ENCODE results near the gene PLCL1.

PLCL1 gene

GRCh38 chr2:197869501-197870111, 65.2 kb downstream of the PLCL1 start:
- ATAC-seq: peak; percentile 45
- TF ChIP-seq CSDC2 (CRISPR knock-in tag; IDR thresholded peaks at IDR 0.05): 0 out of 2 replicates have a peak, but pooled peaks have one; percentile 76
- TF ChIP-seq ESRRG (CRISPR knock-in tag; IDR thresholded peaks at IDR 0.05): no peak
- TF ChIP-seq, protein P1, sequence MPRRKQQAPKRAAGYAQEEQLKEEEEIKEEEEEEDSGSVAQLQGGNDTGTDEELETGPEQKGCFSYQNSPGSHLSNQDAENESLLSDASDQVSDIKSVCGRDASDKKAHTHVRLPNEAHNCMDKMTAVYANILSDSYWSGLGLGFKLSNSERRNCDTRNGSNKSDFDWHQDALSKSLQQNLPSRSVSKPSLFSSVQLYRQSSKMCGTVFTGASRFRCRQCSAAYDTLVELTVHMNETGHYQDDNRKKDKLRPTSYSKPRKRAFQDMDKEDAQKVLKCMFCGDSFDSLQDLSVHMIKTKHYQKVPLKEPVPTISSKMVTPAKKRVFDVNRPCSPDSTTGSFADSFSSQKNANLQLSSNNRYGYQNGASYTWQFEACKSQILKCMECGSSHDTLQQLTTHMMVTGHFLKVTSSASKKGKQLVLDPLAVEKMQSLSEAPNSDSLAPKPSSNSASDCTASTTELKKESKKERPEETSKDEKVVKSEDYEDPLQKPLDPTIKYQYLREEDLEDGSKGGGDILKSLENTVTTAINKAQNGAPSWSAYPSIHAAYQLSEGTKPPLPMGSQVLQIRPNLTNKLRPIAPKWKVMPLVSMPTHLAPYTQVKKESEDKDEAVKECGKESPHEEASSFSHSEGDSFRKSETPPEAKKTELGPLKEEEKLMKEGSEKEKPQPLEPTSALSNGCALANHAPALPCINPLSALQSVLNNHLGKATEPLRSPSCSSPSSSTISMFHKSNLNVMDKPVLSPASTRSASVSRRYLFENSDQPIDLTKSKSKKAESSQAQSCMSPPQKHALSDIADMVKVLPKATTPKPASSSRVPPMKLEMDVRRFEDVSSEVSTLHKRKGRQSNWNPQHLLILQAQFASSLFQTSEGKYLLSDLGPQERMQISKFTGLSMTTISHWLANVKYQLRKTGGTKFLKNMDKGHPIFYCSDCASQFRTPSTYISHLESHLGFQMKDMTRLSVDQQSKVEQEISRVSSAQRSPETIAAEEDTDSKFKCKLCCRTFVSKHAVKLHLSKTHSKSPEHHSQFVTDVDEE (CRISPR knock-in tag; IDR thresholded peaks at IDR 0.05): peak; percentile 63; the same call in 1 of the 2 replicates
- TF ChIP-seq ISL1 (CRISPR knock-in tag; IDR thresholded peaks at IDR 0.05): peak; percentile 76
- no peak for TF ChIP-seq ZNF565 (CRISPR knock-in tag; conservative IDR thresholded peaks at IDR 0.05; ENCODE audit: low read depth)
- TF ChIP-seq GLIS3 (CRISPR knock-in tag; IDR thresholded peaks at IDR 0.05): peak; percentile 15; the same call in 1 of the 2 replicates
- TF ChIP-seq ZFP3 (CRISPR knock-in tag; IDR thresholded peaks at IDR 0.05): no peak
- TF ChIP-seq, protein P2, sequence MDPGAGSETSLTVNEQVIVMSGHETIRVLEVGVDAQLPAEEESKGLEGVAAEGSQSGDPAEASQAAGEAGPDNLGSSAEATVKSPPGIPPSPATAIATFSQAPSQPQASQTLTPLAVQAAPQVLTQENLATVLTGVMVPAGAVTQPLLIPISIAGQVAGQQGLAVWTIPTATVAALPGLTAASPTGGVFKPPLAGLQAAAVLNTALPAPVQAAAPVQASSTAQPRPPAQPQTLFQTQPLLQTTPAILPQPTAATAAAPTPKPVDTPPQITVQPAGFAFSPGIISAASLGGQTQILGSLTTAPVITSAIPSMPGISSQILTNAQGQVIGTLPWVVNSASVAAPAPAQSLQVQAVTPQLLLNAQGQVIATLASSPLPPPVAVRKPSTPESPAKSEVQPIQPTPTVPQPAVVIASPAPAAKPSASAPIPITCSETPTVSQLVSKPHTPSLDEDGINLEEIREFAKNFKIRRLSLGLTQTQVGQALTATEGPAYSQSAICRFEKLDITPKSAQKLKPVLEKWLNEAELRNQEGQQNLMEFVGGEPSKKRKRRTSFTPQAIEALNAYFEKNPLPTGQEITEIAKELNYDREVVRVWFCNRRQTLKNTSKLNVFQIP (CRISPR knock-in tag; IDR thresholded peaks at IDR 0.05; ENCODE audit: borderline replicate concordance, low read depth): peak; percentile 35; the same call in 1 of the 2 replicates
- TF ChIP-seq CSRNP3 (CRISPR knock-in tag; IDR thresholded peaks at IDR 0.05): no peak
- no peak for TF ChIP-seq ZNF70 (CRISPR knock-in tag; IDR thresholded peaks at IDR 0.05)
- no peak for TF ChIP-seq BACH2 (CRISPR knock-in tag; IDR thresholded peaks at IDR 0.05; ENCODE audit: borderline replicate concordance)

GRCh38 chr2:197870137-197870536, 65.7 kb downstream of the PLCL1 start:
- no peak for ATAC-seq

More at GRCh38 chr2:197870137-197870536, 65.7 kb downstream of the PLCL1 start:
- TF ChIP-seq PPARA (CRISPR knock-in tag; IDR thresholded peaks at IDR 0.05; ENCODE audit: borderline replicate concordance) (no peak), ZNF565 (CRISPR knock-in tag; conservative IDR thresholded peaks at IDR 0.05; ENCODE audit: low read depth) (no peak), RARB (CRISPR knock-in tag; IDR thresholded peaks at IDR 0.05) (no peak), CSDC2 (CRISPR knock-in tag; IDR thresholded peaks at IDR 0.05) (no peak), ZC3H10 (CRISPR knock-in tag; IDR thresholded peaks at IDR 0.05) (no peak), ARNTL (CRISPR knock-in tag; IDR thresholded peaks at IDR 0.05; ENCODE audit: borderline replicate concordance, low read depth) (no peak), GLIS3 (CRISPR knock-in tag; IDR thresholded peaks at IDR 0.05) (no peak), ZFP3 (CRISPR knock-in tag; IDR thresholded peaks at IDR 0.05) (no peak), SNAI2 (CRISPR knock-in tag; IDR thresholded peaks at IDR 0.05) (no peak), TCF4 (CRISPR knock-in tag; IDR thresholded peaks at IDR 0.05; ENCODE audit: borderline replicate concordance) (no peak), BACH2 (CRISPR knock-in tag; IDR thresholded peaks at IDR 0.05; ENCODE audit: borderline replicate concordance) (no peak), TOX (CRISPR knock-in tag; IDR thresholded peaks at IDR 0.05; ENCODE audit: borderline replicate concordance) (no peak), ZFP30 (CRISPR knock-in tag; IDR thresholded peaks at IDR 0.05) (no peak), CSRNP3 (CRISPR knock-in tag; IDR thresholded peaks at IDR 0.05) (no peak), CREB5 (CRISPR knock-in tag; IDR thresholded peaks at IDR 0.05; ENCODE audit: low read depth) (no peak), ESRRG (CRISPR knock-in tag; IDR thresholded peaks at IDR 0.05) (no peak), OSR1 (CRISPR knock-in tag; IDR thresholded peaks at IDR 0.05) (no peak), ISL1 (CRISPR knock-in tag; IDR thresholded peaks at IDR 0.05) (no peak)
- TF ChIP-seq, protein P3, sequence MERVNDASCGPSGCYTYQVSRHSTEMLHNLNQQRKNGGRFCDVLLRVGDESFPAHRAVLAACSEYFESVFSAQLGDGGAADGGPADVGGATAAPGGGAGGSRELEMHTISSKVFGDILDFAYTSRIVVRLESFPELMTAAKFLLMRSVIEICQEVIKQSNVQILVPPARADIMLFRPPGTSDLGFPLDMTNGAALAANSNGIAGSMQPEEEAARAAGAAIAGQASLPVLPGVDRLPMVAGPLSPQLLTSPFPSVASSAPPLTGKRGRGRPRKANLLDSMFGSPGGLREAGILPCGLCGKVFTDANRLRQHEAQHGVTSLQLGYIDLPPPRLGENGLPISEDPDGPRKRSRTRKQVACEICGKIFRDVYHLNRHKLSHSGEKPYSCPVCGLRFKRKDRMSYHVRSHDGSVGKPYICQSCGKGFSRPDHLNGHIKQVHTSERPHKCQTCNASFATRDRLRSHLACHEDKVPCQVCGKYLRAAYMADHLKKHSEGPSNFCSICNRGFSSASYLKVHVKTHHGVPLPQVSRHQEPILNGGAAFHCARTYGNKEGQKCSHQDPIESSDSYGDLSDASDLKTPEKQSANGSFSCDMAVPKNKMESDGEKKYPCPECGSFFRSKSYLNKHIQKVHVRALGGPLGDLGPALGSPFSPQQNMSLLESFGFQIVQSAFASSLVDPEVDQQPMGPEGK (CRISPR knock-in tag; IDR thresholded peaks at IDR 0.05; ENCODE audit: borderline replicate concordance): no peak
- TF ChIP-seq, protein P1 (CRISPR knock-in tag; IDR thresholded peaks at IDR 0.05): no peak

Data from SK-N-SH treated with all-trans-retinoic acid at 6 μM for 48 hours (cell line).